ENCODE data around the gene COL25A1.

- no peak for TF ChIP-seq JUN (IDR thresholded peaks at IDR 0.05; ENCODE audit: borderline replicate concordance, insufficient read depth, insufficient read length, low read depth)
- TF ChIP-seq POLR2AphosphoS5 (IDR thresholded peaks at IDR 0.05; ENCODE audit: insufficient read depth, low read depth, low read length) = no peak
- no peak for TF ChIP-seq CTCF (IDR thresholded peaks at IDR 0.05; ENCODE audit: extremely low read depth in 1 of 2, insufficient read depth in 1 of 2, low read depth in 1 of 2, low read length in 2 of 2)
- no peak for TF ChIP-seq POLR2A (IDR thresholded peaks at IDR 0.05; ENCODE audit: low read depth, low read length)
- no peak for TF ChIP-seq EZH2 (IDR thresholded peaks at IDR 0.05; ENCODE audit: borderline replicate concordance, low read depth, low read length, severe bottlenecking)
- no peak for TF ChIP-seq FOS (IDR thresholded peaks at IDR 0.05; ENCODE audit: borderline replicate concordance, insufficient read depth, low read length)
- TF ChIP-seq MAX (IDR thresholded peaks at IDR 0.05; ENCODE audit: insufficient read depth, insufficient read length) = no peak
Observed at GRCh38 chr4:109171070-109171469, 131.4 kb downstream of the COL25A1 start.
